ENCODE results near the gene ARL16. TPM values are rescaled to one million over a fixed set of nuclear protein-coding genes. Genes with fewer than 3 reads are reported as not detected.
A peak's percentile ranks its signal among the peaks of the same experiment; 100 is the strongest.

ARL16 gene
- total and polyA plus RNA-seq, 4 experiments from 2014 or later, result 25.3 to 45.5 (median 26.8) TPM

DNA sequence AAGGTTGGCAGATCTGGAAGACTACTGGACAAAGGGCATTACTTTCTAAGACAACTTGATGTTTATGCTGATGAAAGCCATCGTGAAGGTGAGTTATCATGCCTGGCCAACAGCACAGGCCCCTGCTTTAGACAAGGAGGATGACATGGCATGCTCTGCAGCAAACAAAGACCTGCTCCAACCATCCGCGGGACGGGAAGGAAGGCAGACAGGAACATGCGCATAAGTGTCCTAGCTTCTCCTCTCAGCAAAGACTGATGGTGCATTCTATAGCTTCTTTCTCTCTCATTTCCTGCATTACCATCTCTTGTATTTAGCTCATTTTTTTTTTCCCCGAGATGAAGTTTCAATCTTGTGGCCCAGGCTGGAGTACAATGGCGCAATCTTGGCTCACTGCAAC is 52.1 kb downstream of the ARL16 start:
- DNase-seq, result no peak
- H3K9me3 ChIP-seq (ENCODE audit: control insufficient read depth in 1 of 2, low read length in 2 of 2), result no peaks in the 10 kb centered on the region
- peaks cover 34% of the 10 kb centered on the region for H3K4me1 ChIP-seq (ENCODE audit: insufficient read depth, low read length)
- Mint-ChIP-seq H3K36me3 (peaks cover 9 to 31% of the 10 kb centered on the region in 2 donors), H3K4me3 (no peak overlapping the region), H3K4me1 (peaks cover 11 to 31% (median 16%) of the 10 kb centered on the region in 4 donors), H3K27me3 (no peaks in the 10 kb centered on the region), H3K27ac (peak overlapping the region in 2 of 7 donors; percentile 23 to 43), H3K9me3 (no peaks in the 10 kb centered on the region)
- H3K27ac ChIP-seq (ENCODE audit: low read depth, low read length), result no peak overlapping the region
- ChIA-PET POLR2A (ENCODE audit: partially characterized antibody) (no interaction called here), CTCF (ENCODE audit: partially characterized antibody) (no interaction called here)
- H3K4me3 ChIP-seq (ENCODE audit: low read length in 2 of 2), result no peak overlapping the region
- intact Hi-C loops (cut with micrococcal nuclease), result no loop called here
- peaks cover 8% of the 10 kb centered on the region for H3K36me3 ChIP-seq (ENCODE audit: insufficient read depth, low read length)
- H3K27me3 ChIP-seq (ENCODE audit: insufficient read depth, low read length), result no peaks in the 10 kb centered on the region

Small RNAs within 50 kb of the gene (microRNA-seq; reads per million reads assigned to microRNA genes)
- gene MIR6786 (ENCODE audit: borderline microRNAs expressed, borderline number of aligned reads, borderline replicate concordance), result not detected

Other genes with a start within 250 kb of the ARL16 start
- gene ACTG1, start 171.0 kb downstream of the ARL16 start, total RNA-seq, result 1,000 to 10,000 TPM; 1,031 to 1,038 TPM
- 1,000 to 10,000 TPM; 1,338 to 1,651 TPM for gene ACTG1, start 171.0 kb downstream of the ARL16 start, polyA plus RNA-seq
- 1 to 10 TPM in 1 of 2 experiments, under 1 TPM in 1; 0.75 to 1.0 TPM for gene FSCN2, start 155.4 kb downstream of the ARL16 start, total RNA-seq
- gene FSCN2, start 155.4 kb downstream of the ARL16 start, polyA plus RNA-seq, result under 1 TPM in 1 of 2 donors, not detected in 1; 0.20 TPM
- gene FAAP100, start 131.4 kb downstream of the ARL16 start, total RNA-seq, result 10 to 100 TPM; 51.0 to 56.0 TPM
- gene FAAP100, start 131.4 kb downstream of the ARL16 start, polyA plus RNA-seq, result 10 to 100 TPM in 1 of 2 donors, 1 to 10 TPM in 1; 8.5 to 16.8 TPM
- gene NPLOC4, start 46.7 kb downstream of the ARL16 start, total RNA-seq, result 100 to 1,000 TPM in 1 of 2 experiments, 10 to 100 TPM in 1; 91.0 to 105 TPM
- gene NPLOC4, start 46.7 kb downstream of the ARL16 start, polyA plus RNA-seq, result 10 to 100 TPM; 61.1 to 70.6 TPM
- gene TSPAN10, start 46.6 kb downstream of the ARL16 start, total RNA-seq, result 1 to 10 TPM; 1.1 to 1.2 TPM
- gene TSPAN10, start 46.6 kb downstream of the ARL16 start, polyA plus RNA-seq, result under 1 TPM; 0.10 to 0.24 TPM
- gene PDE6G, start 27.3 kb downstream of the ARL16 start, total RNA-seq, result 1 to 10 TPM in 1 of 2 experiments, under 1 TPM in 1; 0.87 to 1.3 TPM
- gene PDE6G, start 27.3 kb downstream of the ARL16 start, polyA plus RNA-seq, result 1 to 10 TPM in 1 of 2 donors, under 1 TPM in 1; 0.83 to 1.2 TPM
- gene OXLD1, start 17.2 kb downstream of the ARL16 start, total RNA-seq, result 10 to 100 TPM; 52.5 to 60.8 TPM
- gene OXLD1, start 17.2 kb downstream of the ARL16 start, polyA plus RNA-seq, result 10 to 100 TPM; 68.8 to 83.2 TPM
- gene CCDC137, start 17.1 kb downstream of the ARL16 start, total RNA-seq, result 10 to 100 TPM; 28.0 to 29.3 TPM
- gene CCDC137, start 17.1 kb downstream of the ARL16 start, polyA plus RNA-seq, result 10 to 100 TPM in 1 of 2 donors, 1 to 10 TPM in 1; 5.3 to 17.0 TPM
- 100 to 1,000 TPM; 182 to 206 TPM for gene HGS, start 214 bp upstream of the ARL16 start, total RNA-seq
- 10 to 100 TPM; 18.9 to 46.4 TPM for gene HGS, start 214 bp upstream of the ARL16 start, polyA plus RNA-seq
- gene MRPL12, start 19.6 kb upstream of the ARL16 start, total RNA-seq, result 10 to 100 TPM; 21.9 to 25.6 TPM
- 10 to 100 TPM; 42.5 to 47.5 TPM for gene MRPL12, start 19.6 kb upstream of the ARL16 start, polyA plus RNA-seq
- 1 to 10 TPM; 4.0 to 5.0 TPM for gene SLC25A10, start 28.5 kb upstream of the ARL16 start, total RNA-seq
- 1 to 10 TPM; 3.2 to 5.2 TPM for gene SLC25A10, start 28.5 kb upstream of the ARL16 start, polyA plus RNA-seq
- not detected for gene GCGR, start 120.4 kb upstream of the ARL16 start, total RNA-seq
- gene GCGR, start 120.4 kb upstream of the ARL16 start, polyA plus RNA-seq, result not detected
- 10 to 100 TPM; 65.8 to 71.0 TPM for gene MCRIP1, start 149.5 kb upstream of the ARL16 start, total RNA-seq
- gene MCRIP1, start 149.5 kb upstream of the ARL16 start, polyA plus RNA-seq, result 10 to 100 TPM; 66.7 to 87.2 TPM
- gene PPP1R27, start 151.3 kb upstream of the ARL16 start, total RNA-seq, result not detected
- gene PPP1R27, start 151.3 kb upstream of the ARL16 start, polyA plus RNA-seq, result under 1 TPM in 1 of 2 donors, not detected in 1; 0.18 TPM
- gene P4HB, start 176.7 kb upstream of the ARL16 start, total RNA-seq, result 100 to 1,000 TPM; 392 to 409 TPM
- 100 to 1,000 TPM; 272 to 339 TPM for gene P4HB, start 176.7 kb upstream of the ARL16 start, polyA plus RNA-seq
- gene ARHGDIA, start 187.5 kb upstream of the ARL16 start, total RNA-seq, result 100 to 1,000 TPM; 380 to 382 TPM
- 100 to 1,000 TPM in 1 of 2 donors, 10 to 100 TPM in 1; 84.8 to 205 TPM for gene ARHGDIA, start 187.5 kb upstream of the ARL16 start, polyA plus RNA-seq
- gene ALYREF, start 207.8 kb upstream of the ARL16 start, total RNA-seq, result 10 to 100 TPM; 47.2 to 47.7 TPM
- 10 to 100 TPM; 23.3 to 50.8 TPM for gene ALYREF, start 207.8 kb upstream of the ARL16 start, polyA plus RNA-seq
- 10 to 100 TPM; 53.8 to 57.0 TPM for gene ANAPC11, start 207.9 kb upstream of the ARL16 start, total RNA-seq
- gene ANAPC11, start 207.9 kb upstream of the ARL16 start, polyA plus RNA-seq, result 100 to 1,000 TPM; 262 to 267 TPM
- under 1 TPM; 0.61 to 0.79 TPM for gene NPB, start 218.4 kb upstream of the ARL16 start, total RNA-seq
- gene NPB, start 218.4 kb upstream of the ARL16 start, polyA plus RNA-seq, result not detected
- 10 to 100 TPM; 43.5 to 48.3 TPM for gene PCYT2, start 227.6 kb upstream of the ARL16 start, total RNA-seq
- gene PCYT2, start 227.6 kb upstream of the ARL16 start, polyA plus RNA-seq, result 10 to 100 TPM; 27.8 to 30.3 TPM
- gene SIRT7, start 234.4 kb upstream of the ARL16 start, total RNA-seq, result 10 to 100 TPM; 87.8 to 91.9 TPM
- 10 to 100 TPM; 31.5 to 45.0 TPM for gene SIRT7, start 234.4 kb upstream of the ARL16 start, polyA plus RNA-seq
- gene MAFG, start 243.9 kb upstream of the ARL16 start, total RNA-seq, result 10 to 100 TPM; 16.0 to 16.3 TPM
- gene MAFG, start 243.9 kb upstream of the ARL16 start, polyA plus RNA-seq, result 1 to 10 TPM; 2.1 to 3.5 TPM

Measured in CD4-positive, alpha-beta memory T cell (primary cell).